ENCODE results near the gene CNDP2. TPM values are rescaled to one million over a fixed set of nuclear protein-coding genes. Genes with fewer than 3 reads are reported as not detected.

The CNDP2 gene
- total RNA-seq, 3 donors from 2014 or later, result 81.0 to 104 (median 95.7) TPM

GRCh38 chr18:74515620-74516231, 19.6 kb downstream of the CNDP2 start:
- Histone ChIP-seq H3K4me1 (no peaks in the 10 kb centered on the region), H3K27me3 (no peaks in the 10 kb centered on the region), H3K27ac (no peak overlapping the region), H3K4me3 (no peak overlapping the region), H3K36me3 (peaks cover 13% of the 10 kb centered on the region), H3K9me3 (no peaks in the 10 kb centered on the region)
- no peak for DNase-seq (ENCODE audit: low spot score in 2 of 2)
- no peak for TF ChIP-seq POLR2AphosphoS5 (IDR thresholded peaks at IDR 0.05)
- TF ChIP-seq CTCF (IDR thresholded peaks at IDR 0.05), result no peak
- TF ChIP-seq POLR2A (IDR thresholded peaks at IDR 0.05), result no peak
- intact Hi-C loops (cut with DNase I; ENCODE audit: low total_unique reads), result no loop called here

- Histone ChIP-seq H3K9me3 (no peaks in the 10 kb centered on the region), H3K36me3 (peaks cover 13% of the 10 kb centered on the region), H3K27ac (no peak overlapping the region), H3K27me3 (no peaks in the 10 kb centered on the region), H3K4me1 (no peaks in the 10 kb centered on the region), H3K4me3 (no peak overlapping the region)
- no peak for DNase-seq (ENCODE audit: low spot score in 2 of 2)
- intact Hi-C loops (cut with DNase I; ENCODE audit: low total_unique reads), result no loop called here
- TF ChIP-seq POLR2A (IDR thresholded peaks at IDR 0.05) (no peak), CTCF (IDR thresholded peaks at IDR 0.05) (no peak), POLR2AphosphoS5 (IDR thresholded peaks at IDR 0.05) (no peak)
These were observed 20.4 kb downstream of the CNDP2 start for GRCh38 chr18:74516271-74517235.

GRCh38 chr18:74517236-74517630, 21.1 kb downstream of the CNDP2 start:
- H3K4me3 ChIP-seq, result no peak overlapping the region
- H3K36me3 ChIP-seq, result peaks cover 13% of the 10 kb centered on the region
- TF ChIP-seq POLR2AphosphoS5 (IDR thresholded peaks at IDR 0.05), result no peak
- TF ChIP-seq CTCF (IDR thresholded peaks at IDR 0.05), result no peak
- no peak for TF ChIP-seq POLR2A (IDR thresholded peaks at IDR 0.05)
- no peaks in the 10 kb centered on the region for H3K4me1 ChIP-seq
- no peaks in the 10 kb centered on the region for H3K27me3 ChIP-seq
- H3K27ac ChIP-seq, result no peak overlapping the region
- H3K9me3 ChIP-seq, result no peaks in the 10 kb centered on the region
- no peak for DNase-seq (ENCODE audit: low spot score in 2 of 2)
- intact Hi-C loops (cut with DNase I; ENCODE audit: low total_unique reads), result no loop called here

GRCh38 chr18:74518456-74519295, 22.5 kb downstream of the CNDP2 start:
- Histone ChIP-seq H3K27ac (no peak overlapping the region), H3K4me3 (no peak overlapping the region), H3K36me3 (peaks cover 7% of the 10 kb centered on the region), H3K9me3 (no peaks in the 10 kb centered on the region), H3K27me3 (no peaks in the 10 kb centered on the region), H3K4me1 (no peaks in the 10 kb centered on the region)
- TF ChIP-seq CTCF (IDR thresholded peaks at IDR 0.05) (no peak), POLR2AphosphoS5 (IDR thresholded peaks at IDR 0.05) (no peak)
- intact Hi-C loops (cut with DNase I; ENCODE audit: low total_unique reads), result no loop called here
- no peak for DNase-seq (ENCODE audit: low spot score in 2 of 2)

Measured in breast epithelium (tissue), 4 donors.